HG03432 (cell line): ENCODE measurements around the gene GPC3.

ENCODE experiments used
- ATAC-seq: cut with Tn5 transposase; IDR thresholded peaks from one replicate; pipeline ENCODE4 v1.9.1; 2021; ENCODE audit warnings: mild to moderate bottlenecking, moderate library complexity; ENCODE audit not compliant: unreplicated experiment

GPC3 gene

DNA sequence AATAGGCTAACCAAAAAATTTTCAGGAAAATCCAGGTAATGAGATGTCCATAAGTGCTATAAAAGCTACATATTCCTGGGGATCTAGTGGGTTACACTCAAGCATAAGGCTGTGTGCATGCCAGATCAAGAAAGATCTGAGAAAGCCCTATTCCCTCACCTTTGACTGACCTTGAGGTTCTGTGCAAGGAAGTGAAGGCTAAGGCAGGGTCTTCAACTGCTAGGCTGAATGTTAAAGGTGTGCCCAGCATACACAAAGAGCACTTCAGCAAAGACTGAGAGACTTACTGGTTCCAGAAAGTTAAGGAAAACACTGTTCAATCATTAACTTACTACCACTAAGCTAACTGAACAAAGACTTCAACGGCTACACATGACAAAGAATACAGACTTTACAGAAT lies 269.7 kb downstream of the GPC3 start:
- ATAC-seq = no peak

- ATAC-seq = no peak
These were observed 275.9 kb downstream of the GPC3 start for GRCh38 chrX:133709501-133709900.

DNA sequence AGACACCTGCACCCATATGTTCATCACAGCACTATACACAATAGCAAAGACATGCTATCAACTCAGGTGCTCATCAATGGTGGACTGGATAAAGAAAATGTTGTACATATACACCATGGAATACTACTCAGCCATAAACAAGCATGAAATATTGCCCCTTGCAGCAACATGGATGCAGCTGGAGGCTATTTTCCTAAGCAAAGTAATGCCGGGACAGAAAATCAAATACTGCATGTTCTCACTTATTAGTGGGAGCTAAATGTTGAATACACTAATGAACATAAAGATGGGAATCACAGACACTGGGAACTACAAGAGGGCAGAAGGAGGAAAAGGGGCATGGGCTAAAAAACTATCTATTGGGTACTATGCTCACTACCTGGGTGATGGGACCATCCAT lies 278.5 kb downstream of the GPC3 start:
- no peak for ATAC-seq

- no peak for ATAC-seq
These were observed 283.2 kb downstream of the GPC3 start for GRCh38 chrX:133702230-133702629.

DNA sequence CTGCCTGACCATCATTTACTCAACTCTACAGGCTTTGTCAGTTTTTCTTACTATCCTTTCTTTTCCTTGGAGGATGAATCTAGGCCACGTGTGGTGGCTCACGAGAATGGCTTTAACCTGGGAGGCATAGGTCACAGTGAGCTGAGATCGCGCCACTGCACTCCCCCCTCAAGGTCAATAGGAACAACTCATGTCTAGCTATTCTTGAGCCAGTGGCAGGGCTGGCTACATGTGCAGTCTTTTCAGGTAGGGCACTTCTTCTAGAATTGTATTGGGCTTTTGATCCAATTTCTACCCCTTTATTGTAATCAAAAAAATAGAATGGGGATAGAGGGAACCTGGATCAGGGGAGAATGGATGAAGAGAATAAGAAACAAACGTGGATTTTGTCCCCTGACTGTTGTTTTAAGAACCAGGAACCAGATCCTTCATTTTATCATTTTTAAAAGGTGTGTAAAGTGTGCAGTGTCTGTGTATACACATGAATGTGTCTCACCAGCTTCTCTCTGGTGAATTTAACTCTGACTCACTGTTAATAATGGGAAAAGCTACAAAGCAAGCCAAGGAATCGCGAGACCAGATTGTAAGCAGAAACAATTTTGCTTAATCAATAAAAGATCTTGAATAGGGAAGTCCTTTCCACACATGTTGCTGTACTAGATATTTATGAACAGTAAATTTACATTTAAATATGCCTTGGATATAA lies 286.2 kb downstream of the GPC3 start:
- ATAC-seq = no peak

GRCh38 chrX:133698298-133698697 lies 287.1 kb downstream of the GPC3 start:
- no peak for ATAC-seq

GRCh38 chrX:133697656-133698055 lies 287.7 kb downstream of the GPC3 start:
- no peak for ATAC-seq

GRCh38 chrX:133689997-133690599 lies 295.3 kb downstream of the GPC3 start:
- ATAC-seq = no peak

GRCh38 chrX:133685822-133686221 lies 299.6 kb downstream of the GPC3 start:
- no peak for ATAC-seq

DNA sequence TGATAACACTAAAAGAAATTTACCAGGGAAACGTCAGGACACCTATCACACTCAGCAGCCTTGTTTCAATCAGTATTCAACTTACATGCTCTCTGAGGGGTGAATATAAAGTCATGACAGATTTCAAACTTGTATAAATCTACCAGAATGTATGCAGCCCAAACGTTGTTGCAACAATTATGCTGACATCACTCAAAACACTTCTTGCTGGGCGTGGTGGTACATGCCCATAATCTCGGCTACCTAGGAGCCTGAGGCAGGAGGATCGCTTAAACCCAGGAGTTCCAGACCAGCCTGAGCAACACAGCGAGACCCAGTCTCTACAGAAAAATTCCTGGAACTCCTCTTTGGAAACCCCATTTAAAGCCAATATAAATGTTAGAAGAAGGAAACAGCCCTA lies 303.5 kb downstream of the GPC3 start:
- no peak for ATAC-seq

DNA sequence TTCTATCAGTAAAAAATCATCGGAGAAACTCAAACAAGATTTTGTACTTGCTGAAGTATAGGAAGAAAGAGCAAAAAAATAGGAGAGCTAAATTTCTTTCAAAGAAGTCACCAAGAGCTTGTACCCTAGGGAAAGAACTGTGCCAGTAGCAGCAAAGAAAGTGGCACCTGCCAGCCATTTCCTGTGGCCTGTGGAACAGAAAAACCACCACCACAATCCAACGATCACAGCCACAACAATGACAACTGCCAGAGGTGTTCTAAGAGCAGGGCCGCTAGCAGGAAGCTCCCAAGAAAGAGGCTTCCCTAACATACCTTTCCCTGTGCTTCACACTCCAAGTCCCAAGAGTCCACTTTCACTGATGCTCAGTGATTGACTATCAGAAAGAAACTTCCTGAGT lies 304.0 kb downstream of the GPC3 start:
- ATAC-seq = no peak

DNA sequence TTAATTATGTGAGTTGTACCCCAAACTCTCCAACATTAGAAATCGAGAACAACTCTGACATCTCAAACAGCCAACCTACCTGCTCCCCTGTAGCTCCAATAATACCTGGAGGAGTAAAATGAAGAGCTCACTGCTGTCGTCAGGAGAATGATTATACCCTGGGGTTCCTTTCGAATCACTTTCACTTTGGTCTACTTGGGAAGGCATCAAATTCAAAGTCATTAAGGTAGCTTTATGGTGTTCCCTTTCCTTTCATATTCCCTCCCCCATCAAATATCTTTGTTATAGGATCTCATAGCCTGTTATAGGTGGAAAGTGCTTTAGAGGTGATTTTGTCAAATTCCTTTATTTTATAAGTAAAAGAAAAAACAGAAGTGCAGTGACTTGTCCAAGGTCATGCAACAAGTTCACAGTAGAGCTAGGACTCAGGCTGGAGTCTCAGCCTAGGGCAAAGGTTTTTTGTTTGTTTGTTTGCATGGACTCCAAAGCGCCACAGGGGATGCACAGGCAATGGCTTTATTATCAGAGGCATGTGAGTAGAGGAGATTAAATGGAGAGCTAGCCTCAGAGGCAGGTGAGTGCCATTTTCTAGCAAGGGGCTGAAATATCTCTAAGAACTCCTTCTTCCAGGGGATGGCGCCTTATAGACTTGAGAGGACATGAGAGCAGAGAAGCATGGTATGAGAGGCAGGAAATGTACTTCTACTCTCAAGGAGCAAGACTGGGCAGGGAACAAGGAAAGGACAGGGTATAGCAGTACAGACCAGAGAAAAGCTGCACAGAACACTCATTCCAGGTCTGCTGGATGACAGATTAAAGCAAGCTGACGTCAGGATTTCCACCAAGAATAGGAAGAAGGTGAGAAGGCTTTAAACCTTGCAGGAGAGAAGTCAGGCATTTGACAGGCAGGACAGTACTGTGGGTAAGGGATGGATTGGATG lies 308.0 kb downstream of the GPC3 start:
- no peak for ATAC-seq

DNA sequence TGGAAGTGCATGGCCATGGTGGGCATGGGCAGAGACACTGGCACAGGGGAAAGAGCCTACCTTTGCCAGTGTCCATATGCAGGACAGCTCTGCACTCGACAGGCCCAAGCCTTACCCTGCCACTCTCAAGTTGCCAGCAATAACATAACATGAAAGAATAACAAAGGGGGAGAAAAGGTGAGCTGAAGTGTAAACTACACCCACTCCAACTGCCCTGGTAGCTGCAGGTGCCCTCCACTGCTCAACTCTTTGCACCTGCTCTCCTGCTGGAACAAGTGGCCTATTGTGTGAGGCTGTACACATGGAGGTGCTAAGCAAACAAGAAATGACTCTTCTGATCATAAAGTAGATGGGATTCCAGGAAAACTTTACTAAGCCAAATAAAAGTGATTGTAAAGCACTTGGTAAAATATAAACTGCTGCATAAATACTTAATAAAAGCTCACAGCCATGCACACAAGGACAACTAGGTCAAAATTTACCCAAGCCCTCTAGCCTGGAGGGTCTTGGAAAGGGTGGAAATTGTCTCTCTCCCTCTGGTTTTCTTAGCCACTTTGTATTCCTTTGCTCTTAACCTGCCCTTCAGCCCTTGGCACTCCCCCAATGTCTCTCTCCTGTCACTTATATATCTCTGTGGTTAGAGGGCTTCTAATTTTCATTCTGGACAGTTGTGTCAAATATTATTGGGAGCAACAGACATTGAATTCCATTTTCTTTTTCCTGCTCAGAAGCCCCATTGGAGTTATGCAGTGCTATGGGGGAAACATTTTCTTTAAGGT lies 308.9 kb downstream of the GPC3 start:
- ATAC-seq = no peak

- ATAC-seq = no peak
These were observed 310.5 kb downstream of the GPC3 start for GRCh38 chrX:133674726-133675470.

DNA sequence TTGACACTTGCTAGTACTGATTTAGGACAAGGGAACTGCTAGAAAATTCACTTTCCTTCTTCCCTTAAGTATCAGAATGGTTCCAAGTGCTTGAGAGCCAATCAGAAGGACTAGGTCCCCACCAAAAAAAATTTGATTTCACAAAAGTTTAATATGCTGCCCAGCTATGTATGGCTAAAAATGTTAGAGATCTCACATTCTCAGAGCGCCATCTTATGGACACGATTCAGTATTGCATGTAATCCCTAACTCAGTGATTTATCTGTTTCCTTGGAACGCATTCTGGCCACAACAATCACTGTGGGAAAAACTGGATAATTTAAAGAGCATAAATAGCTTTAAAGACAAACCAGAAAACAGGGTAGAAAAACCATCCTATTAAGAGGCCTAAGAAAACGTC lies 315.0 kb downstream of the GPC3 start:
- no peak for ATAC-seq

DNA sequence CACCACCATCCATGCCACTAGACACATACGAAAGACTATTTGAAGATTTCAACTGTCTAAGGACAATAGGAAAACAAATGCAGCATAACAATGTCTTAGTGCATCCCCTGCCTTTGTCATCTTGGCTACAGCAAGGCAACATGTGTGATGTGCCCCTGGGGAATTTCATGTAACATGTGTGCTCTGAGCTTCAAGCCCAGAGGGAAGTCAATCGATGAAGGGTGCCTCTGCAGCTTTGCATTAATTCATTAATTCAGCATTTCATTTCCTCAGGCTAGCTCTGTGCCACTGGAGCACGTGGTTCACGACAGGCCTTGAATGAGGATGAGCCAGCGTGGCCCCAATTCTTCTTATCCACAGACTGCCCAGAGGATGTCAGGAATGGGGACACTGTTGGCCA lies 316.2 kb downstream of the GPC3 start:
- no peak for ATAC-seq

DNA sequence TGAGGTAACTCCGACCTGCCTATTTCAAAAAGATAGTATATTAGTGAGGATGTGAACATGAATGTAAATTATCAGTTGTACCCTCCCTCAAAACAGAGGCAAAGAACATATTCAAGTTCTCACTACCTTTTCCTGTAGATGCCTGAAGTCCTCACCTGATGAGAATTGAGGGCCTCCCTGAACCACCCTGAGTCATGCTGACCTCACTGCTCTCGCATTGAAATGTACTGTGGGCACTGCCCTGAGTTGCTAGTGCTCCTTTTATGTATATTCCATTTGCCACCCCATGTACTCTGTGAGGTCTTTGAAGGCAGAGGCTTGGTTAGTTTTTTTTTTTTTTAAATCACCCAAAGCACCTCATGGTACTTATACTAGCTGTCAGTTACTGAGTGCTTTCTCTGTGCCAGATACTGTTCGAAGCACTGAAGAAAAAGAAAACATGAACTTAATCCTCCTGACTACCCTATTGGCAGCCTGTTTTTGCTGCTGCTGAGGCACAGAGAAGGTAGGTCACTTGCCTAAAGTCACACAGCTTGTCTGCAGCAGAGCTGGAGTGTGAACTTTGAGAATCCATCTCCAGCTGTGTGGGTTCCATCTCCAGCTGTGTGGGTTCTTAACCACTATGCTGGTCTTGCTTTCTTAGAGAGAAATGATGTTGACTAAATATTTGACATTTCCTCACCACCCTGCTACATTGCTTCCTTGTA lies 317.0 kb downstream of the GPC3 start:
- ATAC-seq = no peak

GRCh38 chrX:133666256-133666655 lies 319.1 kb downstream of the GPC3 start:
- ATAC-seq = no peak

DNA sequence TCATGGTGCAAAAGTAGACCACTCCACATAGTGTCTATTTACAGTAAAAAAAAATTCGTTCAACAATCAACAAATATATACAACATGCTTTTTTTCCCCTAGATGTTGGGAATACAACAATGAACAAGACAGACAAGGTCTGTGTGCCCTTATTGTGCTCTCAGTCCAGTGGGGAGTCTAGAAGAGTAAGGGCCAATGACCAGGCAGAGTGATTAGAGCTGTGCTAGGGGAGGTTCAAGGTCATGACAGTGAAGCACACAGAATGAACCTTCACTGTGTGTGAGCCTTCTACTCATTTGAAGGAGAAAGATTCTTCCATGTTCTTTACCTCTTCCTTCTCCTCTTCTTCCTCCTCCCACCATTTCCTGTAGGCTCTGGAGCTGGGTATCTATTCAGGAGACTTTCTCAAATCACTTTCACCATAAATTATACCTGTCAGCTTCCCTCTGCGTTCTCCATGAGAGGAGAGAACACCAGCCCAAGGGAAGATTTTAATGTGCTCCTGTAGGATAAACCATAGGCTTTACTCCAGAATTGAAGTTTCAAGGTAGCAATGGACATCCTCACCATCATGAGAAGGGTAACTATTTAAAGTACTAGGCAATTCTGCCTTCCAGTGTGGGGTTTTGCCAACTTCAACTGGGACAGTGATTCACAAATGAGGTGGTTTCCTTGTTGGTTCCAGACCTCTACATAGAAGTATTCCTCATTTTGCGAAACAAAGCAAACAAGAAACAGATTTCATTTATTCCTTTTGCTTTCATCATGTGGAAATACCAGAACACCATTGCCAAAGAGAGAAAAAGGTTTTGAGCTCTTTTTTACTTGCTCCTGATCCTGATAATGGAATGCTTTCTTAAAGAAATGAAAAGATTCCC lies 323.2 kb downstream of the GPC3 start:
- ATAC-seq = no peak
